GM20000 (cell line): ENCODE results near the gene TMEM203.

ENCODE experiments used
- DNase-seq: peaks from one replicate; pipeline ENCODE4 v3.0.0; 2012; ENCODE audit warnings: low spot score
- TF ChIP-seq, protein P1 (sequence below): IDR thresholded peaks from 2 replicates; pipeline ENCODE4 v1.5.1; 2012; ENCODE audit warnings: mild to moderate bottlenecking, control low read depth; ENCODE audit errors: extremely low read depth, missing control alignments

Gene TMEM203

DNA sequence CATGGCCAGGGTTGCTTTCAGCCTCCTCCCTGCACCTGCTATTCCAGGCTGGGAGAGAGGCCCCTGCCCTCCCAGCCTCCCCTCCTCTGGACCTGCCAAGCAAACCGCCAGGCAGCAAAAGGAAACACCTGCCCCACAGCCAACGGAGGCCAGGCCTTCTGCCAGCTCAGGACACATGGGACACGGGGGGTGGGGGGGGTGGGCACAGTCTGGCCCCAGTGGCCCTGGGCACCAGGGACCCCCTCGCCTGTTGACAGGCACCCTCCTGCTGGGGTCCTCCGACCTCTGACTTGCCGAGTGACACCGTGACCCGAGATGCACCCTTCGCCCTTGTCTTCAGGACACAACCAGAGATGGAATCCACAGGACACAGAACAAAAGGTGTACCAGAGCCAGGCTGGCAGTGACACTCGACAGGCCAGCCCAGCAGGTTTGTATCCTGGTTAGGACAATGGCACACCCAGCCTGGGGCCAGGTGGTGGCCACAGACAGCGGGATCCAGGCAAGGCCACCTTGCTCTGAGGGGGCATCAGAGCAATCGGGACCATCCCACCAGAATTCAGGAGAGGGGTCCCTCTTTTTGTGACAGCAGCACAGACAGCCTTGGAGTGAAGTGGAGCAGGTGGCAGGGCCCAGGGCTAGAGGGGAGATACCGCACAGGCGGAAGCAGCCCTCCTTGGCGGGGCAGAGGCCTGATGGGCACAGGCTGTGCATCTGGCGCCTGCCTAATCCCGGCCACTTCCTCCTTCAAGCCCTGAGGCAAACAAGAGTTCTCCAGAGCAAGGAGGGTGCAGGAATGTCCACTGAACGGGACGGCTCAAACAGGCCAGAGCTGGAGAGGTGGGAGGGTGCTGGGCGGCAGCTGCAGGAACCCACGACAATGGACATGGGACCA, 32.3 kb downstream of the TMEM203 start:
- DNase-seq, result peak; percentile 37
- TF ChIP-seq, protein P1, sequence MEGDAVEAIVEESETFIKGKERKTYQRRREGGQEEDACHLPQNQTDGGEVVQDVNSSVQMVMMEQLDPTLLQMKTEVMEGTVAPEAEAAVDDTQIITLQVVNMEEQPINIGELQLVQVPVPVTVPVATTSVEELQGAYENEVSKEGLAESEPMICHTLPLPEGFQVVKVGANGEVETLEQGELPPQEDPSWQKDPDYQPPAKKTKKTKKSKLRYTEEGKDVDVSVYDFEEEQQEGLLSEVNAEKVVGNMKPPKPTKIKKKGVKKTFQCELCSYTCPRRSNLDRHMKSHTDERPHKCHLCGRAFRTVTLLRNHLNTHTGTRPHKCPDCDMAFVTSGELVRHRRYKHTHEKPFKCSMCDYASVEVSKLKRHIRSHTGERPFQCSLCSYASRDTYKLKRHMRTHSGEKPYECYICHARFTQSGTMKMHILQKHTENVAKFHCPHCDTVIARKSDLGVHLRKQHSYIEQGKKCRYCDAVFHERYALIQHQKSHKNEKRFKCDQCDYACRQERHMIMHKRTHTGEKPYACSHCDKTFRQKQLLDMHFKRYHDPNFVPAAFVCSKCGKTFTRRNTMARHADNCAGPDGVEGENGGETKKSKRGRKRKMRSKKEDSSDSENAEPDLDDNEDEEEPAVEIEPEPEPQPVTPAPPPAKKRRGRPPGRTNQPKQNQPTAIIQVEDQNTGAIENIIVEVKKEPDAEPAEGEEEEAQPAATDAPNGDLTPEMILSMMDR, result no peak

DNA sequence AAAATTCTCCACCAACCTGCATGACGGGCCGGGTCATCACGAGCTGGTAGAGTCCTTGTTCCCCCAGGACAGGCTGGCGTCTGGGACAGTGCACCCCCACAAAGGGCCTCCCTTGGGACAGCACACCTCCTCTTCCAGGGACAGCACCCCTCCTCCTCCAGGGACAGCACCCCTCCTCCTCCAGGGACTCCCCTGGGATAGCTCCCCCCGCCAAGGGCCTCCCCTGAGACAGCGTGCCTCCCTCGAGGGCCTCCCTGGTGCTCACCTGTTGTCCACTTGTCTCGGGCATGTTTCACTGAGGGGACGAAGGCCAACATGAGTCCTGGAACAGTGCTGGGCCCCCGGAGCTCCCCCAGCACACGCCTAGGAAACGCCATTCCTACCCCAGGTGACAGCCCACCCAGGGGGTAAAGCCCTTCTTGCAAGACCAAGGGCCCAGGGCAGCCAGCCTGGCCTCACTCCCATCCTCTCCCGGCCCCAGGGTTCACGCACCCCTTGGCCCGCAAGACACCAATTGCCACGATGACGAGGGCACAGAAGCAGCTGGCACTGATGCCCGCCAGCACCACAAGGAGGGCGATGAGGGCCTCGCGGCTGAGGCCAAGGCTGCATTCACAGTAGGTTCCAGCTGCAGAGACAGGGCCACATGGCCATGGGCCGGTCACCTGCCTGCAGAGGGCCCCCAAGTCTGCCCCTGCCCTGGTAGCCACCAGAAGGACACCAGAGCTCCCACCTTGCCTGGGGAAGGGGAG, 34.1 kb downstream of the TMEM203 start:
- TF ChIP-seq, protein P1, result no peak
- peak; percentile 34 for DNase-seq

DNA sequence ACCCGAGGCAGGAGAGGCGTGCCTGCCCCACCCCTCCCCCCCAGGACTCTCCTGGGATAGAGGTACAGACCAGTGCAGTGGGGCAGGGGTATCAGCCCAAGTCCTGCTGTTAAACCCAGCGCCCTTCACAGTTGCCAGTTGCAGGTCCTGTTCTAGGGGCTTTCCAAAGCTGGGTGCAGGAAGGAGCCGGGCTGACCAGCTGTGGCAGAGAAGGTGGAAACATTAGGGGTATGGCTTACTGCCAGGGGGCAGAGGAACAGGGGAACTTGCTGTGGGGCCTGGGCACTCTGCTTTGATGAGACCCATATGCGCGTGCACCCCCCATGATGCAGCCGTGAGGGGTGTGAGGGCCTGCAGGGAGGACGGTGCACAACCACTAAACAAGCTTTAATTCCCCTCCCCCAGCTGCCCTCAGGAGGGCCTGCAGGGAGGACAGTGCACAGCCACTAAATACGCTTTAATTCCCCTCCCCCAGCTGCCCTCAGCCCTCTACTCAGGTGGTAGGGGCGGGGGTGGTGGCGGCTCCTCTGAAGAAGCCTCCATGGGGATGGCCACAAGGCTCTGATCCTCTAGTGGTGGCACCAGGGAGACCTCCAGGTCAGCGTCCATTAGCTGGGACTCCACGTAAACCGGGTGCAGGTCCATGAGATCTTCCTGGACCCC, 34.8 kb downstream of the TMEM203 start:
- peak; percentile 45 for DNase-seq
- TF ChIP-seq, protein P1, result no peak

DNA sequence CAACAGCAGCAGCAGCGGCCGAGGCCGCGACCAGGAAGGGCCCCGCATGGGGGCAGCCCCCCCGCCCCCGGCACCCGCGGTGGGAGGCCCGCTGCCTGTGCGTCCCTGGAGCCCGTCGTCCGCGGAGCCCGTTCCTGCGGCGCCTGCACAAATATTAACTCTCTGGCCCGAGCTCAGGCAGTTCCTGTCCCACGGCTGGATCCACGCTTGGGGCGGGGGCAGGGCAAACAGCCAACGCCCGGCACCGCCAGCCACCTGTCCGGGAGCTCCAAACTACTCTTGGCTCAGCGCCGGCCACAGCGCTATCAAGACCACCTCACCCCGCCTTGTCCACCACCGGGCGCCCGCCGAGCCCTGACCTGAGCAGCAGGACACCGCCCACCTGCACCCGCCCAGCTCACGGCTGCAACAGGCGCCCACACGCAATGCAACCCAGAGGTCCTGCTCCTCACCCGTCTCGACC, 35.5 kb downstream of the TMEM203 start, which contains the start of gene LRRC26:
Gene LRRC26, minus strand, starts transcription at position 156 of the 463 bp plus-strand sequence. Its CDS starts 108 bp downstream, at position 48.
- TF ChIP-seq, protein P1, result no peak
- no peak for DNase-seq

DNA sequence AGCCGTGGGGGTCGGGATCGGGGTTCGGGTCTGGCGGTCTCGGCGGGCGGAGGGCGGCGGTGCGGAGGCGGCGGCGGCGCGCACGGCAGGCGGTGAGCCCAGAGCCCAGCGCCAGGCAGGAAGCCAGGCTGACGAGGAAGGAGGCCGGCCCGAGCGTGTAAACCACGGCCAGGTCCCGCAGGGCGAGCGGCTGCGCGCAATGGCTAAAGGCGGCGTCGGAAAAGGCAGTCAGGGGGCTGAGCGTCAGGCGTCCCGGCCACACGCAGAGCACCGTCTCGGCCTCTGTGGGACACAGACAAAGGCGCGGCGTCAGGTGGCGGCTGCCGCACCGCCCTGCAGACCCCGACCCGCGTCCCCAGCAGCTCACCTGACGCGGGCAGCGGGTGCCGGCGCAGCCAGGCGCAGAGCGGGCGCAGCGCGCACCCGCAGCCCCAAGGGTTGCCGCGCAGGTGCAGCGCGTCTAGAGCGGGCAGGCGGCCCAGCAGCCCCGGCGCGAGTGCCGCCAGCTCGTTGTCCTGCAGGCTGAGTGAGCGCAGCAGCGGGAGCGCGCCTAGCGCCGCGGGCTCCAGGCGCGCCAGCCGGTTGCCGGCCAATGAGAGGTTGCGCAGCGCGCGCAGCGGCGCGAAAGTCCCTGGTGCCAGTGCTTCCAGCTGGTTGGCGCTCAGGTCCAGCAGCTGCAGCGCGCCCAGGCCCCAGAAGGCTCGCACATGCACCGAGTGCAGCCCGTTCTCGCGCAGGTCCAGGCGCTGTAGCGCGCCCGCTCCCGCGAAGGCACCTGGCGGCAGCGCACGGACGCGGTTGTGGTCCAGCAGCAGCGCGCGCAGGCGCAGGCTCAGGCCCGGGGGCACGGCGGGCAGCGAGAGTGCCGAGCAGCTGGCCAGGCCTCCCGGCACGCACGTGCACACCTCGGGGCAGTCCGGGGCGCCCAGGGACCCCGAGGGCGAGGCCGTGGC, 36.3 kb downstream of the TMEM203 start:
- peak; percentile 84 for DNase-seq
- TF ChIP-seq, protein P1, result no peak

DNA sequence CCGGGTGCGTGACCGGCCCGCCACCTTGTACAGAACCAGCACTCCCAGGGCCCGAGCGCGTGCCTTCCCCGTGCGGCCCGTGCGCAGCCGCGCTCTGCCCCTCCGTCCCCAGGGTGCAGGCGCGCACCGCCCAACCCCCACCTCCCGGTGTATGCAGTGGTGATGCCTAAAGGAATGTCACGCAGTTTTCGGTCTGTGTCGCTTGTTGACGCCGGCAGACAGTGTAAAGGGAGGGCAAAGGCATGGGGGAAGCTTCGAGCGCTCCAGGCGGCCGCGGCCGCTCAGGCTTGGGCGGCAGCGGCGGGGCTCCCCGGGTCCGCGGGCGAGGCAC, 36.9 kb downstream of the TMEM203 start:
- peak; percentile 52 for DNase-seq
- TF ChIP-seq, protein P1, result no peak
